Measurements from ENCODE around the gene SPRED2. TPM values are rescaled to one million over a fixed set of nuclear protein-coding genes. Genes with fewer than 3 reads are reported as not detected.

SPRED2 gene
- total RNA-seq, 4 donors from 2014 or later = 13.7 to 25.3 (median 17.8) TPM

DNA sequence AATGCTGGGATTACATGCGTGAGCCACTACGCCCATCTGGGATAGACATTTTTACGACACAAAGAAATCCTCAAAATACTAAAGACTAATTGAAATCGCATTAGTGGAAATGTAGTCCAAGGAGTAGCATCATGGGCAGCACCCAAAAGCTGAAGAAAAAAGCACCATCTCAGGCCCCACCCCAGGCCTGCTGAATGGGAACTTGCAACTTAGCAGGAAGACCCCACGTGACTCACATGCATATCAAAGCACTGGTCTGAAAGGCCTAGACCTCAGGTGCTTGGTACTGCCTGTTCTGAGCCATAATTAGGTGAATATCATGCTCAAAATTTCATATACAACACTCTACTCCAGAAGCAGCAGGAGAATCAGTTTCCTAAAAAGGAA, 28.9 kb downstream of the SPRED2 start:
- TF ChIP-seq CTCF (IDR thresholded peaks at IDR 0.05; ENCODE audit: low read depth) = no peak

DNA sequence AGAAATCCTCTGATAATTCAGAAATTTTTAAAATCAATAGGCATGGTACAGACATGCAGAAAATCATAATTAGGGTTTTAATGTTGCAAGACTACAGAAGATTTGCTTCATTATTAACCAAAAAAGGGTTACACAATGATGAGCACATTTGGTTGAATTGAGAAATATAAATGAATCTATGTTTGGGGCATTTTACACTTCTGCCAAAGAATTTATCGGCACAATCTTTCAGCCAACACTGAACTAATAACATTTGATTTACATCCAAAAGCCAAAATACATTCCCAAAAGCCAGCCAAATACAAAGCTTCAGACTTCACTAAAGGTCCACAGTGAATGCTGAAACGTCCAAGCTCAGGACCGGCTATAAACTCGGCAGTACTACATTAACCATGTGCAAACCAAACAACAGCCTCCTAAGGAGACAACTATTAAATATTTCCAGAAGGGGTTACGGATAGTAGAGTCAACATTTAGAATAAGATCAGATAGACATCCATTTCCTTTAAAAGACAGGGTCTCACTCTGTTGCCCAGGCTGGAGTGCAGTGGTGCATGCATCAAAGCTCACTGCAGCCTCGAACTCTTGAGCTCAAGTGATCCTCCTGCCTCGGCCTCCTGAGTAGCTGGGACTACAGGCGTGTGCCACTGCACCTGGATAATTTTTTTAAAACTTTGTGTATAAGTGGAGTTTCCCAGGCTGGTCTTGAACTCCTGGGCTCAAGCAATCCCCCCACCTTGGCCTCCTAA, 29.4 kb downstream of the SPRED2 start:
- TF ChIP-seq CTCF (IDR thresholded peaks at IDR 0.05; ENCODE audit: low read depth) = no peak

GRCh38 chr2:65402323-65402722, 30.1 kb downstream of the SPRED2 start:
- no peak for TF ChIP-seq CTCF (IDR thresholded peaks at IDR 0.05; ENCODE audit: low read depth)

DNA sequence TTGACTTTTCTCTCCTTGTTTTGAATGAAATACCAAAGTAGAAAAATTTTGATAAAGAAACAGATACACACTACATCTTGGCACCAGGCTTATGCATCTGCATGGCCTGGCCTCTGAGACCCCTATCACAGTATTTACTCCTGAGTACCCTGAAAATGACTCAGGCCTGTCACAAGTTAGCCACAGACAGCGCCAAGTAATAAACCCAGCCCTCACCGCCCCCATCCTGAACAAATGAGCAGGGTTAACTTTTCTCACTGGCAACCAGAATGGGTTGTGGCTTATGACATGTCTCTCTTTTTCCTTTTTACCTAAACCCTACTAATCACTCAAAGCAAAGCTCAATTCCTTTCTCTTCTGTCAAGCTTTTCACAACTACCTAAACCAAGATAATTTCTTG, 35.3 kb downstream of the SPRED2 start:
- TF ChIP-seq CTCF (IDR thresholded peaks at IDR 0.05; ENCODE audit: low read depth) = no peak

GRCh38 chr2:65396348-65397026, 35.9 kb downstream of the SPRED2 start:
- TF ChIP-seq CTCF (IDR thresholded peaks at IDR 0.05; ENCODE audit: low read depth) = no peak

DNA sequence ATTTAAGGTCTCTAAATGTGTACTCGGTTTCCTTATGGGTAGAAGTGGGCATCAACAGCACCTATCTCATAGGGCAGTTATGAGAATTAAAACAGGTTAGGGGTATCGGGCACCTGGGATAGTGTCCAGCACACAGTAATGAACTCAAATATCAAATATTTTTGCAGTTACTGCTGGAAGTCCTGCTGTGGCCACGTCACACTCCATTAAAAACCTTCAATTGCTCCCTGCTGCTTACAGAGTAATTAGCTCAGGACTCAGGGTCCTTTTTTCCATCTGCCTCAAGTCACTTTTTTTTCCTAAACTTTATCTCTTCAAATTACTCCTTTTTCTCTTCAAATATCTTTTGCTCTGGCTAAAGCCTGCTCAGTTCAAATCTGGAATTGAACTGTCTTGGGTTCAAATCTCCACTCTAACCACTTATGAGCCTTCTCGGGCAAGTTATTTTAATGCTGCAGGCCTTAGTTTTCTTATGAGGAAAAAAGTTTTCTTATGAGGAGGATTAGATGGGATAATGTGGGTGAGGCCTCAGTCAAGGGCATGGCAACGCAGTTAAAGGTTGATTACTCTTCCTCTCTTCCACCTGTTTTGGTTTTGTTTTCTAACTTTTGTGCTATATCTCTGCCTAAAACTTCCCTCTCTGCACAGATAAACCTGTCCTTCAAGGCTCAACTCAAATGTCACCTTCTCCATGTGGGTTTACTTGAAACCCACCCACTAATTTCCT, 36.6 kb downstream of the SPRED2 start:
- no peak for TF ChIP-seq CTCF (IDR thresholded peaks at IDR 0.05; ENCODE audit: low read depth)

Measured in subcutaneous adipose tissue (tissue), 4 donors.